CD14-positive monocyte (primary cell): ENCODE data around the gene POR. TPM values are rescaled to one million over a fixed set of nuclear protein-coding genes. Genes with fewer than 3 reads are reported as not detected.
A peak's percentile ranks its signal among the peaks of the same experiment; 100 is the strongest.

Experiments
- DNase-seq, 3 donors: peaks; one replicate each; pipeline ENCODE4 v3.0.0-alpha.2; 2011 to 2022
- H2AFZ ChIP-seq: 2 replicates; pipeline ENCODE4 v1.6.0; 2012; ENCODE audit warnings: mild to moderate bottlenecking, low read depth, low read length, inconsistent platforms; ENCODE audit not compliant: insufficient read depth, poor library complexity, severe bottlenecking
- H3K27ac ChIP-seq, 2 donors: 1 replicate in 1 of 2; 2 replicates in 1 of 2; pipeline ENCODE4 v1.5.1; 2012 to 2013; ENCODE audit warnings: low read length in 2 of 2, control low read depth in 1 of 2, inconsistent platforms in 1 of 2, low read depth in 1 of 2, mild to moderate bottlenecking in 1 of 2
- H3K27me3 ChIP-seq, 2 donors: one replicate each; pipeline versions ENCODE4 v1.6.0 to v1.6.1; 2011 to 2013; ENCODE audit warnings: low read length in 2 of 2; ENCODE audit not compliant: control insufficient read depth in 2 of 2, insufficient read depth in 2 of 2
- H3K36me3 ChIP-seq, 2 donors: replicated peaks in 1 of 2; 1 replicate in 1 of 2; 2 replicates in 1 of 2; pipeline versions ENCODE4 v1.5.1 to v1.6.1; 2012 to 2013; ENCODE audit warnings: low read length in 2 of 2, control low read depth in 1 of 2, inconsistent platforms in 1 of 2, mild to moderate bottlenecking in 1 of 2; ENCODE audit not compliant: insufficient read depth in 2 of 2, control insufficient read depth in 1 of 2
- H3K4me1 ChIP-seq, 2 donors: 1 replicate in 1 of 2; 2 replicates in 1 of 2; pipeline versions ENCODE4 v1.5.1 to v1.6.1; 2012 to 2013; ENCODE audit warnings: low read length in 2 of 2, control low read depth in 1 of 2, inconsistent platforms in 1 of 2, mild to moderate bottlenecking in 1 of 2, moderate library complexity in 1 of 2; ENCODE audit not compliant: insufficient read depth in 2 of 2, control insufficient read depth in 1 of 2
- H3K4me2 ChIP-seq: replicated peaks from 2 replicates; pipeline ENCODE3; 2012; ENCODE audit warnings: low read length, moderate library complexity, mild to moderate bottlenecking; ENCODE audit not compliant: poor library complexity, severe bottlenecking; ENCODE audit errors: extremely low read depth
- H3K4me3 ChIP-seq, 3 experiments: fragments of 200-600 bp in 1 of 3; sonication (generic) in 1 of 3; replicated peaks in 1 of 3; 1 replicate in 2 of 3; 2 replicates in 1 of 3; pipeline ENCODE4 v1.5.1; 2011 to 2013; ENCODE audit warnings: low read length in 3 of 3, mild to moderate bottlenecking in 3 of 3, control low read depth in 2 of 3, low read depth in 2 of 3, inconsistent platforms in 1 of 3, moderate library complexity in 1 of 3
- H3K79me2 ChIP-seq: 2 replicates; pipeline ENCODE4 v1.6.0; 2012; ENCODE audit warnings: mild to moderate bottlenecking, control low read depth, inconsistent platforms, low read length, moderate library complexity; ENCODE audit not compliant: insufficient read depth
- H3K9ac ChIP-seq: 2 replicates; pipeline ENCODE4 v1.6.0; 2017; ENCODE audit warnings: low read length, mild to moderate bottlenecking; ENCODE audit not compliant: insufficient read depth, poor library complexity, severe bottlenecking
- H3K9me3 ChIP-seq, 2 donors: replicated peaks in 1 of 2; 1 replicate in 1 of 2; 2 replicates in 1 of 2; pipeline versions ENCODE4 v1.5.1 to v1.6.1; 2012 to 2013; ENCODE audit warnings: low read length in 2 of 2, control low read depth in 1 of 2; ENCODE audit not compliant: control insufficient read depth in 1 of 2, insufficient read depth in 1 of 2
- H4K20me1 ChIP-seq: 2 replicates; pipeline ENCODE4 v1.6.0; 2012; ENCODE audit warnings: mild to moderate bottlenecking, low read length, control low read depth, moderate library complexity; ENCODE audit not compliant: insufficient read depth
- H3K27ac Mint-ChIP-seq, 7 donors: one replicate each; pipeline ENCODE4 v1.8.0; 2020; ENCODE audit warnings: mild to moderate bottlenecking in 7 of 7, mixed read lengths in 7 of 7, moderate library complexity in 6 of 7, inconsistent platforms in 2 of 7
- H3K27me3 Mint-ChIP-seq, 3 donors: one replicate each; pipeline ENCODE4 v1.8.0; 2021 to 2022; ENCODE audit warnings: low read depth in 3 of 3, mild to moderate bottlenecking in 3 of 3, mixed read lengths in 3 of 3, moderate library complexity in 3 of 3, inconsistent platforms in 1 of 3
- H3K36me3 Mint-ChIP-seq, 2 donors: one replicate each; pipeline ENCODE4 v1.8.0; 2020; ENCODE audit warnings: mixed read lengths in 2 of 2, inconsistent platforms in 1 of 2, mild to moderate bottlenecking in 1 of 2
- H3K4me1 Mint-ChIP-seq: one replicate; pipeline ENCODE4 v1.8.0; 2020; ENCODE audit warnings: mild to moderate bottlenecking, mixed read lengths
- H3K4me3 Mint-ChIP-seq, 2 donors: one replicate each; pipeline ENCODE4 v1.8.0; 2020; ENCODE audit warnings: mild to moderate bottlenecking in 2 of 2, mixed read lengths in 2 of 2, moderate library complexity in 1 of 2
- H3K9me3 Mint-ChIP-seq, 7 donors: one replicate each; pipeline ENCODE4 v1.8.0; 2020 to 2022; ENCODE audit warnings: mixed read lengths in 7 of 7, mild to moderate bottlenecking in 6 of 7, moderate library complexity in 6 of 7, inconsistent platforms in 2 of 7
- CTCF ChIP-seq: fragments of 200-600 bp; IDR thresholded peaks from one replicate; pipeline ENCODE4 v1.8.0; 2022; ENCODE audit warnings: antibody characterized with exemption, mild to moderate bottlenecking
- WGBS: methylation state at CpG from one replicate; pipeline ENCODE4 v1.1.5; 2013; ENCODE audit warnings: missing lambda C conversion rate; ENCODE audit not compliant: insufficient coverage; 5-methylcytosine and 5-hydroxymethylcytosine counted together
- intact Hi-C, 2 donors: fragments of 100-400 bp; cut with micrococcal nuclease; formaldehyde crosslinking; loops; one replicate each; pipeline versions ENCODE4 v1.15.0 to v1.15.1; 2023
- polyA plus RNA-seq, 3 donors: library from polyadenylated mRNA; depleted of rRNA in 1 of 3; unstranded in 2 of 3; stranded (reverse) in 1 of 3; fragments of 300-500 nt in 2 of 3; fragments of >200 nt in 1 of 3; fragmentation: Illumina TruSeq in 2 of 3; gene quantifications; 1 replicate in 2 of 3; 2 replicates in 1 of 3; pipeline ENCODE4 v1.2.3, GENCODE V29; 2012 to 2021

Gene POR
- polyA plus RNA-seq, 3 donors, result 90.5 to 102 (median 98.1) TPM

DNA sequence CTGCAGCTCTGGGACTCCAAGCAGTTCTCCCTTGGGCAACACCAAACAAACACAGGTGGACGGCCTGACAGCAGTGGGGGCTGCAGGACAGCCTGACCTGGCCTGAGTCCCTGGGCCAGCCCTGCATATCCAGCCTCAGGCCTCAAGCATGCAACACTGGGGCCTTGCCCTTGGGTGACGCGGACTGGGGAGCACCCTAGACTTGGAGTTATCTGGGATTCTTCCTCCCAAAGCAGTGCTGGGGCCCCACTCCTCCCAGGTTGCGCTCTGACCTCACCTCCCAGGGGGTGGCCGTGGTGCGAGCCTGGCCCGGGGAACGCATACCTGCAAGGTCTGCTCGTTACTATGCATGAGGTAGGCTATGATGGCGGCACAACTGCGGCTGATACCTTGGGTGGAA is 85.6 kb downstream of the POR start:
- no peak for TF ChIP-seq CTCF
- no peak overlapping the region for H3K27ac Mint-ChIP-seq
- Histone ChIP-seq H4K20me1 (no peaks in the 10 kb centered on the region), H3K36me3 (peaks cover 24 to 57% of the 10 kb centered on the region in 2 donors), H3K9me3 (no peaks in the 10 kb centered on the region), H3K4me1 (peaks cover 23 to 28% of the 10 kb centered on the region in 2 donors), H3K9ac (no peak overlapping the region), H3K79me2 (no peaks in the 10 kb centered on the region), H3K27ac (no peak overlapping the region), H3K4me3 (no peak overlapping the region), H3K27me3 (no peaks in the 10 kb centered on the region), H2AFZ (no peak overlapping the region), H3K4me2 (no peak overlapping the region)
- intact Hi-C loops, result no loop called here
- H3K36me3 Mint-ChIP-seq, result peaks cover 56 to 71% of the 10 kb centered on the region in 2 donors
- H3K27me3 Mint-ChIP-seq, result peaks cover 0 to 3% (median 0%) of the 10 kb centered on the region in 3 donors
- no peak for DNase-seq
- H3K9me3 Mint-ChIP-seq, result peaks cover 0 to 7% (median 4%) of the 10 kb centered on the region in 7 donors
- no peak overlapping the region for H3K4me3 Mint-ChIP-seq
- peaks cover 28% of the 10 kb centered on the region for H3K4me1 Mint-ChIP-seq
- 95% methylated on average over 9 of the region's 11 CpGs for WGBS

GRCh38 chr7:76002139-76002538 is 87.2 kb downstream of the POR start:
- DNase-seq, result no peak
- H3K27ac ChIP-seq, result no peak overlapping the region
- Mint-ChIP-seq H3K36me3 (peaks cover 49 to 75% of the 10 kb centered on the region in 2 donors), H3K27me3 (peaks cover 0 to 3% (median 0%) of the 10 kb centered on the region in 3 donors), H3K27ac (peak overlapping the region in 2 of 7 donors; percentile 23 to 41), H3K9me3 (peaks cover 0 to 7% (median 4%) of the 10 kb centered on the region in 7 donors), H3K4me3 (no peak overlapping the region), H3K4me1 (peaks cover 12% of the 10 kb centered on the region)
- no peaks in the 10 kb centered on the region for H3K9me3 ChIP-seq
- no peaks in the 10 kb centered on the region for H3K27me3 ChIP-seq
- H3K79me2 ChIP-seq, result no peaks in the 10 kb centered on the region
- H3K4me3 ChIP-seq, result no peak overlapping the region
- H3K4me1 ChIP-seq, result peaks cover 9 to 12% of the 10 kb centered on the region in 2 donors
- 93% methylated on average over 6 of the region's 6 CpGs for WGBS
- no peak overlapping the region for H2AFZ ChIP-seq
- H4K20me1 ChIP-seq, result no peaks in the 10 kb centered on the region
- intact Hi-C loops, result no loop called here
- TF ChIP-seq CTCF, result no peak
- no peak overlapping the region for H3K4me2 ChIP-seq
- no peak overlapping the region for H3K9ac ChIP-seq
- H3K36me3 ChIP-seq, result peaks cover 24 to 64% of the 10 kb centered on the region in 2 donors
